Inflammatory macrophage treated with lipopolysaccharide for 4 hours (primary cell): ENCODE results near the gene RASSF3.
"Not testable (repeated sequence)": the region's sequence is repeated elsewhere in the genome, so short reads cannot be mapped to it uniquely, and the experiment has no call there.

Experiments used
- DNase-seq: peaks from one replicate; pipeline ENCODE4 v3.0.0-alpha.2; 2020

The RASSF3 gene

GRCh38 chr12:64598831-64599230, 11.5 kb upstream of the RASSF3 start:
- DNase-seq: peak; percentile 34

GRCh38 chr12:64600164-64600561, 10.1 kb upstream of the RASSF3 start:
- no peak for DNase-seq

GRCh38 chr12:64603183-64603841, 7.0 kb upstream of the RASSF3 start:
- DNase-seq: no peak

- peak; percentile 46 for DNase-seq
These were observed 1.3 kb upstream of the RASSF3 start for GRCh38 chr12:64608901-64609535.

- DNase-seq: no peak
These were observed 688 bp upstream of the RASSF3 start for GRCh38 chr12:64609536-64610078.

GRCh38 chr12:64610660-64611340, 505 bp downstream of the RASSF3 start:
- DNase-seq: peak; percentile 91

- peak; percentile 82 for DNase-seq
These were observed 1.3 kb downstream of the RASSF3 start for GRCh38 chr12:64611341-64612284.

- no peak for DNase-seq
These were observed 2.5 kb downstream of the RASSF3 start for GRCh38 chr12:64612843-64613242.

- DNase-seq: not testable (repeated sequence)
These were observed 3.6 kb downstream of the RASSF3 start for GRCh38 chr12:64613775-64614398.

GRCh38 chr12:64616201-64616600, 5.9 kb downstream of the RASSF3 start:
- DNase-seq: no peak

- DNase-seq: peak; percentile 94
These were observed 8.8 kb downstream of the RASSF3 start for GRCh38 chr12:64618953-64619590.

- DNase-seq: peak; percentile 93
These were observed 11.1 kb downstream of the RASSF3 start for GRCh38 chr12:64621257-64621942.

- DNase-seq: no peak
These were observed 13.7 kb downstream of the RASSF3 start for GRCh38 chr12:64624035-64624434.

- DNase-seq: peak; percentile 98
These were observed 15.2 kb downstream of the RASSF3 start for GRCh38 chr12:64625243-64626077.

- DNase-seq: not testable (repeated sequence)
These were observed 16.3 kb downstream of the RASSF3 start for GRCh38 chr12:64626588-64626987.

GRCh38 chr12:64627771-64628170, 17.5 kb downstream of the RASSF3 start:
- DNase-seq: peak; percentile 54

GRCh38 chr12:64631197-64631596, 20.9 kb downstream of the RASSF3 start:
- DNase-seq: no peak

- no peak for DNase-seq
These were observed 23.0 kb downstream of the RASSF3 start for GRCh38 chr12:64633011-64633939.

- no peak for DNase-seq
These were observed 23.6 kb downstream of the RASSF3 start for GRCh38 chr12:64633940-64634337.
